ENCODE data around the gene DMXL1.

DNA sequence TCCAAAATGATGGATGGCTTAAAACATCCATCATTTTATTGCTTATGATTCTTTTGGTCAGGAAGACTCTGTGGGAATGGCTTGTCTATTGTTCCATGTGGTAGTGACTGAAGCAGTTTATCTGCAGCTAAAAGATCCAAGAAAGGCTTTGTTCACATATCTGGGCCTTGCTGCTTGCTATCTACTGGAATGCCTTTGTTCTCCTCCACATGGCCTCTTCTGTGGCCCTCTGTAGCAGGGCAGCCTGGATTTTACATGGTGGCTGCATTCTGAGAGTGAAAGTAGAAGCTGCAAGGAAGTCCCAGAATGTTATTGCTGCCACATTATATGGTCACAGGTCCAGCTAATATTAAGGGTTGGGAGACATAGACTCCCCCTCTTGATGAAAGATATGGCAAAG is 35.1 kb downstream of the DMXL1 start:
- TF ChIP-seq EZH2 (IDR thresholded peaks at IDR 0.05) (no peak), POLR2AphosphoS5 (IDR thresholded peaks at IDR 0.05; ENCODE audit: borderline replicate concordance, low read depth, low read length) (no peak)

All from SK-N-MC (cell line).